Mesenchymal stem cell (in vitro differentiated cells and primary cell): ENCODE results near the gene ADGRG1.

ENCODE experiments used
- DNase-seq: peaks from one replicate; pipeline ENCODE4 v3.0.0-alpha.2; 2013
- H2AFZ ChIP-seq: one replicate; pipeline ENCODE4 v1.6.1; 2013; ENCODE audit warnings: low read depth, mild to moderate bottlenecking, control low read depth, inconsistent platforms, low read length, moderate library complexity
- H2AK5ac ChIP-seq: 2 replicates; pipeline ENCODE4 v1.6.1; 2013; ENCODE audit warnings: low read length, moderate library complexity, mild to moderate bottlenecking, inconsistent platforms; ENCODE audit not compliant: severe bottlenecking
- H2BK120ac ChIP-seq: one replicate; pipeline ENCODE4 v1.6.1; 2013; ENCODE audit warnings: low read depth, mild to moderate bottlenecking, inconsistent platforms, low read length, moderate library complexity
- H2BK12ac ChIP-seq, 2 experiments: one replicate each; pipeline ENCODE4 v1.6.1; 2013; ENCODE audit warnings: inconsistent platforms in 2 of 2, low read length in 2 of 2, mild to moderate bottlenecking in 2 of 2, moderate library complexity in 2 of 2, control low read depth in 1 of 2
- H2BK15ac ChIP-seq: one replicate; pipeline ENCODE4 v1.6.1; 2013; ENCODE audit warnings: mild to moderate bottlenecking, low read depth, inconsistent platforms; ENCODE audit not compliant: poor library complexity, severe bottlenecking
- H2BK5ac ChIP-seq: 2 replicates; pipeline ENCODE4 v1.6.1; 2013; ENCODE audit warnings: low read depth, mild to moderate bottlenecking, low read length, control low read depth, inconsistent platforms; ENCODE audit not compliant: poor library complexity, severe bottlenecking
- H3K14ac ChIP-seq, 2 experiments: one replicate each; pipeline ENCODE4 v1.6.1; 2013; ENCODE audit warnings: inconsistent platforms in 2 of 2, low read length in 2 of 2, control low read depth in 1 of 2, mild to moderate bottlenecking in 1 of 2, moderate library complexity in 1 of 2
- H3K18ac ChIP-seq, 2 experiments: one replicate each; pipeline ENCODE4 v1.6.1; 2013; ENCODE audit warnings: inconsistent platforms in 2 of 2, low read length in 2 of 2, control low read depth in 1 of 2, low read depth in 1 of 2, mild to moderate bottlenecking in 1 of 2
- H3K23ac ChIP-seq, 2 experiments: one replicate each; pipeline ENCODE4 v1.6.1; 2013; ENCODE audit warnings: inconsistent platforms in 2 of 2, low read length in 2 of 2, mild to moderate bottlenecking in 2 of 2, moderate library complexity in 2 of 2, control low read depth in 1 of 2
- H3K27ac ChIP-seq: 2 replicates; pipeline ENCODE4 v1.5.1; 2013; ENCODE audit warnings: mild to moderate bottlenecking, moderate library complexity, low read length, control low read depth, inconsistent platforms; ENCODE audit not compliant: poor library complexity, severe bottlenecking
- H3K27me3 ChIP-seq, 2 experiments: 2 replicates each; pipeline versions ENCODE4 v1.6.1 to v1.7.0; 2013; ENCODE audit warnings: low read length in 2 of 2, mild to moderate bottlenecking in 2 of 2, moderate library complexity in 2 of 2, control low read depth in 1 of 2, inconsistent platforms in 1 of 2; ENCODE audit not compliant: control insufficient read depth in 1 of 2, insufficient read depth in 1 of 2
- H3K36me3 ChIP-seq, 2 experiments: 2 replicates each; pipeline versions ENCODE4 v1.6.1 to v1.7.0; 2013; ENCODE audit warnings: low read length in 2 of 2, control low read depth in 1 of 2, inconsistent platforms in 1 of 2, low read depth in 1 of 2, mild to moderate bottlenecking in 1 of 2; ENCODE audit not compliant: insufficient read depth in 2 of 2, control insufficient read depth in 1 of 2
- H3K4ac ChIP-seq, 2 experiments: one replicate each; pipeline ENCODE4 v1.6.1; 2013; ENCODE audit warnings: inconsistent platforms in 2 of 2, low read length in 2 of 2, mild to moderate bottlenecking in 2 of 2, moderate library complexity in 2 of 2, control low read depth in 1 of 2, low read depth in 1 of 2
- H3K4me1 ChIP-seq: 2 replicates; pipeline ENCODE4 v1.6.1; 2013; ENCODE audit warnings: low read depth, low read length, control low read depth; ENCODE audit not compliant: control insufficient read depth, insufficient read depth
- H3K4me2 ChIP-seq: 2 replicates; pipeline ENCODE4 v1.6.1; 2013; ENCODE audit warnings: low read length, mild to moderate bottlenecking, inconsistent platforms; ENCODE audit not compliant: poor library complexity, severe bottlenecking
- H3K4me3 ChIP-seq, 2 experiments: 2 replicates each; pipeline versions ENCODE4 v1.5.1 to v1.7.0; 2013; ENCODE audit warnings: low read length in 2 of 2, mild to moderate bottlenecking in 2 of 2, control low read depth in 1 of 2, low read depth in 1 of 2; ENCODE audit not compliant: insufficient read depth in 1 of 2
- H3K79me1 ChIP-seq: replicated peaks from 2 replicates; pipeline ENCODE4 v1.6.1; 2013; ENCODE audit warnings: mild to moderate bottlenecking, control low read depth, low read length, inconsistent platforms; ENCODE audit not compliant: poor library complexity, severe bottlenecking
- H3K9ac ChIP-seq: 2 replicates; pipeline ENCODE4 v1.7.0; 2013; ENCODE audit warnings: mild to moderate bottlenecking, low read length, moderate library complexity
- H3K9me3 ChIP-seq: 2 replicates; pipeline ENCODE4 v1.7.0; 2013; ENCODE audit warnings: mild to moderate bottlenecking, low read length; ENCODE audit not compliant: control insufficient read depth
- H4K8ac ChIP-seq: one replicate; pipeline ENCODE4 v1.6.1; 2013; ENCODE audit warnings: inconsistent platforms, mild to moderate bottlenecking, low read length, moderate library complexity
- H4K91ac ChIP-seq: one replicate; pipeline ENCODE4 v1.6.1; 2013; ENCODE audit warnings: mild to moderate bottlenecking, low read length, inconsistent platforms
- WGBS: methylation state at CpG from one replicate; pipeline ENCODE4 v1.1.7; 2013; ENCODE audit warnings: mixed read lengths; 5-methylcytosine and 5-hydroxymethylcytosine counted together

The ADGRG1 gene

GRCh38 chr16:57660715-57661463 lies 32.5 kb downstream of the ADGRG1 start:
- Histone ChIP-seq H2BK12ac (no peak overlapping the region), H3K27me3 (no peaks in the 10 kb centered on the region), H3K27ac (no peak overlapping the region), H3K9me3 (no peaks in the 10 kb centered on the region), H3K4me1 (peaks cover 7% of the 10 kb centered on the region), H3K18ac (no peak overlapping the region), H4K91ac (no peak overlapping the region), H4K8ac (no peak overlapping the region), H3K9ac (no peak overlapping the region), H3K4me2 (no peak overlapping the region), H3K4ac (no peak overlapping the region), H2AFZ (no peak overlapping the region), H3K23ac (no peak overlapping the region), H2BK120ac (no peak overlapping the region), H3K79me1 (no peaks in the 10 kb centered on the region), H3K4me3 (no peak overlapping the region), H2AK5ac (no peak overlapping the region), H2BK5ac (no peak overlapping the region), H3K14ac (no peak overlapping the region), H2BK15ac (no peak overlapping the region), H3K36me3 (peaks cover 25 to 87% of the 10 kb centered on the region in 2 experiments)
- DNase-seq: no peak
- 89% methylated on average over 10 of the region's 11 CpGs for WGBS

DNA sequence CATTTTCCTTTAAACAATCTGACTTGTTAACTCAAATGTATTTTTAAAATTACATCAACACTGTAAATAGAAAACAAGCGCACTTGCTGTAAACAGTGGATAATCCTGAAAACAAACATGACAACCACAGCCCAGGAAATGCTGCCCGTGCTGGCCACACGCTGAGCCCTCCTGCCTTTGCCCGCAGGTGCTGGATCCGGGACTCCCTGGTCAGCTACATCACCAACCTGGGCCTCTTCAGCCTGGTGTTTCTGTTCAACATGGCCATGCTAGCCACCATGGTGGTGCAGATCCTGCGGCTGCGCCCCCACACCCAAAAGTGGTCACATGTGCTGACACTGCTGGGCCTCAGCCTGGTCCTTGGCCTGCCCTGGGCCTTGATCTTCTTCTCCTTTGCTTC lies 33.1 kb downstream of the ADGRG1 start:
- Histone ChIP-seq H2BK15ac (no peak overlapping the region), H3K23ac (no peak overlapping the region), H3K9me3 (no peaks in the 10 kb centered on the region), H3K9ac (no peak overlapping the region), H3K14ac (no peak overlapping the region), H3K36me3 (peaks cover 25 to 86% of the 10 kb centered on the region in 2 experiments), H4K8ac (no peak overlapping the region), H3K4ac (no peak overlapping the region), H3K4me2 (no peak overlapping the region), H3K27ac (no peak overlapping the region), H3K27me3 (no peaks in the 10 kb centered on the region), H2AK5ac (no peak overlapping the region), H3K79me1 (no peaks in the 10 kb centered on the region), H3K18ac (no peak overlapping the region), H2BK12ac (peak overlapping the region in 1 of 2 experiments; percentile 6), H2AFZ (no peak overlapping the region), H3K4me1 (peaks cover 7% of the 10 kb centered on the region), H3K4me3 (no peak overlapping the region), H2BK5ac (no peak overlapping the region), H4K91ac (no peak overlapping the region), H2BK120ac (no peak overlapping the region)
- no peak for DNase-seq
- 77% methylated on average over 7 of the region's 7 CpGs for WGBS

GRCh38 chr16:57661936-57662906 lies 33.8 kb downstream of the ADGRG1 start:
- Histone ChIP-seq H3K4me2 (no peak overlapping the region), H3K18ac (no peak overlapping the region)
- 86% methylated on average over 20 of the region's 20 CpGs for WGBS

GRCh38 chr16:57663436-57663835 lies 35.0 kb downstream of the ADGRG1 start:
- peaks cover 17 to 74% of the 10 kb centered on the region in 2 experiments for H3K36me3 ChIP-seq

More at GRCh38 chr16:57661936-57662906, 33.8 kb downstream of the ADGRG1 start:
- Histone ChIP-seq H2BK5ac (no peak overlapping the region), H3K4ac (no peak overlapping the region), H3K4me3 (no peak overlapping the region), H2AFZ (no peak overlapping the region), H4K91ac (no peak overlapping the region), H3K27me3 (no peaks in the 10 kb centered on the region), H3K9me3 (no peaks in the 10 kb centered on the region), H3K9ac (no peak overlapping the region), H3K27ac (no peak overlapping the region), H3K36me3 (peaks cover 23 to 81% of the 10 kb centered on the region in 2 experiments), H3K14ac (no peak overlapping the region), H3K79me1 (no peaks in the 10 kb centered on the region), H2BK120ac (no peak overlapping the region), H3K23ac (no peak overlapping the region), H3K4me1 (peaks cover 14% of the 10 kb centered on the region), H2BK12ac (no peak overlapping the region), H2AK5ac (no peak overlapping the region), H4K8ac (no peak overlapping the region), H2BK15ac (no peak overlapping the region)
- no peak for DNase-seq

More at GRCh38 chr16:57663436-57663835, 35.0 kb downstream of the ADGRG1 start:
- no peak overlapping the region for H3K23ac ChIP-seq
- H2BK120ac ChIP-seq: no peak overlapping the region
- no peak overlapping the region for H3K4ac ChIP-seq
- no peak overlapping the region for H2BK5ac ChIP-seq
- no peak for DNase-seq
- H2BK15ac ChIP-seq: no peak overlapping the region
- H4K91ac ChIP-seq: no peak overlapping the region
- H3K27me3 ChIP-seq: no peaks in the 10 kb centered on the region
- no peak overlapping the region for H3K9ac ChIP-seq
- H3K79me1 ChIP-seq: no peaks in the 10 kb centered on the region
- no peaks in the 10 kb centered on the region for H3K9me3 ChIP-seq
- H3K14ac ChIP-seq: no peak overlapping the region
- no peak overlapping the region for H3K27ac ChIP-seq
- no peak overlapping the region for H3K4me2 ChIP-seq
- H2BK12ac ChIP-seq: no peak overlapping the region
- no peak overlapping the region for H2AFZ ChIP-seq
- no peak overlapping the region for H3K4me3 ChIP-seq
- H3K18ac ChIP-seq: no peak overlapping the region
- WGBS: 87% methylated on average over 21 of the region's 21 CpGs
- no peak overlapping the region for H2AK5ac ChIP-seq
- H4K8ac ChIP-seq: no peak overlapping the region
- H3K4me1 ChIP-seq: peaks cover 19% of the 10 kb centered on the region
